HCT116 (cell line): ENCODE measurements around the gene ACKR1. TPM values are rescaled to one million over a fixed set of nuclear protein-coding genes. Genes with fewer than 3 reads are reported as not detected.

Experiments
- ATAC-seq: fragments of 200-7000 bp; cut with Tn5 transposase; 2 replicates; pipeline ENCODE4 v1.9.1; 2020; ENCODE audit warnings: mild to moderate bottlenecking, moderate library complexity
- BruUV-seq: library from RNA; stranded (reverse); fragments of 400-500 nt; replicated peaks from 2 replicates; lab custom pipeline; 2021; lab: Mats Ljungman, UMichigan
- CTCF ChIA-PET: fragments of 300-600 bp; sonication (Branson Sonifier 250); formaldehyde crosslinking; loops from one replicate; lab custom pipeline; 2021; ENCODE audit warnings: antibody characterized with exemption; lab: Charles Lee
- POLR2A ChIA-PET: fragments of 300-600, 350-600 bp; sonication (Branson Sonifier 250); formaldehyde crosslinking; loops from one replicate; lab custom pipeline; 2021; ENCODE audit warnings: antibody characterized with exemption; lab: Charles Lee
- RAD21 ChIA-PET, 2 experiments: fragments of 300-600 bp; sonication (Branson Sonifier 250); formaldehyde crosslinking; loops; one replicate each; lab custom pipeline; 2023; ENCODE audit warnings: low total read pairs in 2 of 2; ENCODE audit not compliant: uncharacterized antibody in 2 of 2, unreplicated experiment in 2 of 2, low non-redundant PET in 1 of 2; lab: Charles Lee
- DNase-seq: peaks from one replicate; pipeline ENCODE4 v3.0.0-alpha.2; 2010; ENCODE audit warnings: low read depth, low spot score
- H2AFZ ChIP-seq: fragments of 200-600 bp; shearing (Covaris generic), sonication (generic); 2 replicates; pipeline ENCODE4 v1.6.1; 2017; ENCODE audit warnings: low read depth, mixed run types, mixed read lengths, antibody characterized with exemption, low read length; ENCODE audit not compliant: poor library complexity, severe bottlenecking
- H3K27ac ChIP-seq: 2 replicates; pipeline ENCODE4 v1.5.1; 2012; ENCODE audit warnings: low read depth, low read length
- H3K27me3 ChIP-seq: fragments of 200-600 bp; sonication (generic); 2 replicates; pipeline ENCODE4 v1.6.1; 2016; ENCODE audit warnings: mixed run types, low read length, mixed read lengths; ENCODE audit not compliant: insufficient read depth
- H3K36me3 ChIP-seq, 2 experiments: fragments of 200-500 bp in 1 of 2; fragments of 200-600 bp in 1 of 2; sonication (Bioruptor generic) in 1 of 2; sonication (generic) in 1 of 2; 2 replicates each; pipeline versions ENCODE4 v1.5.1 to v1.6.1; 2014 to 2016; ENCODE audit warnings: low read length in 2 of 2, inconsistent platforms in 1 of 2, mixed read lengths in 1 of 2, mixed run types in 1 of 2; ENCODE audit not compliant: insufficient read depth in 2 of 2, control insufficient read depth in 1 of 2
- H3K4me1 ChIP-seq, 2 experiments: fragments of 200-600 bp in 1 of 2; sonication (generic) in 1 of 2; 2 replicates each; pipeline versions ENCODE4 v1.5.1 to v1.6.1; 2012 to 2017; ENCODE audit warnings: low read length in 2 of 2, inconsistent platforms in 1 of 2, mild to moderate bottlenecking in 1 of 2, mixed read lengths in 1 of 2, mixed run types in 1 of 2, moderate library complexity in 1 of 2; ENCODE audit not compliant: insufficient read depth in 2 of 2, control insufficient read depth in 1 of 2
- H3K4me2 ChIP-seq: fragments of 200-600 bp; sonication (generic); 2 replicates; pipeline ENCODE4 v1.6.1; 2017; ENCODE audit warnings: mixed run types, low read length, mixed read lengths
- H3K4me3 ChIP-seq, 2 experiments: fragments of 200-600 bp in 1 of 2; sonication (generic) in 1 of 2; replicated peaks in 1 of 2; 2 replicates each; pipeline ENCODE4 v1.5.1; 2011 to 2016; ENCODE audit warnings: low read length in 2 of 2, control low read depth in 1 of 2, low read depth in 1 of 2, mild to moderate bottlenecking in 1 of 2, mixed read lengths in 1 of 2, mixed run types in 1 of 2
- H3K79me2 ChIP-seq: fragments of 200-600 bp; sonication (generic); 2 replicates; pipeline ENCODE4 v1.6.1; 2017; ENCODE audit warnings: mild to moderate bottlenecking, mixed run types, low read length, moderate library complexity, mixed read lengths; ENCODE audit not compliant: insufficient read depth
- H3K9ac ChIP-seq: fragments of 200-600 bp; sonication (generic); 2 replicates; pipeline ENCODE4 v1.6.1; 2016; ENCODE audit warnings: low read length, mixed read lengths
- H3K9me2 ChIP-seq: fragments of 200-600 bp; sonication (generic), shearing (Covaris generic); 2 replicates; pipeline ENCODE4 v1.6.1; 2017; ENCODE audit warnings: mixed run types, mild to moderate bottlenecking, moderate library complexity; ENCODE audit not compliant: insufficient read depth
- H3K9me3 ChIP-seq, 2 experiments: fragments of 200-500 bp in 1 of 2; fragments of 200-600 bp in 1 of 2; sonication (Bioruptor generic) in 1 of 2; sonication (generic) in 1 of 2; 2 replicates each; pipeline ENCODE4 v1.6.1; 2014 to 2017; ENCODE audit warnings: low read length in 2 of 2, mixed read lengths in 2 of 2, inconsistent platforms in 1 of 2, low read depth in 1 of 2, mild to moderate bottlenecking in 1 of 2, mixed run types in 1 of 2, moderate library complexity in 1 of 2; ENCODE audit not compliant: control insufficient read depth in 1 of 2, insufficient read depth in 1 of 2
- H4K20me1 ChIP-seq: fragments of 200-600 bp; sonication (generic), shearing (Covaris generic); 2 replicates; pipeline ENCODE4 v1.6.1; 2017; ENCODE audit warnings: mixed run types, mild to moderate bottlenecking, moderate library complexity; ENCODE audit not compliant: insufficient read depth
- CBX3 ChIP-seq: IDR thresholded peaks from 2 replicates; pipeline ENCODE4 v1.6.1; 2012; ENCODE audit warnings: low read depth
- EZH2 ChIP-seq: fragments of 200-600 bp; sonication (generic); IDR thresholded peaks from 2 replicates; pipeline ENCODE4 v1.6.1; 2017; ENCODE audit warnings: antibody characterized with exemption, mixed run types
- POLR2A ChIP-seq: IDR thresholded peaks from 2 replicates; pipeline ENCODE4 v1.7.0; 2011; ENCODE audit warnings: borderline replicate concordance; ENCODE audit not compliant: insufficient read depth, insufficient read length; ENCODE audit errors: extremely low read depth
- RAD21 ChIP-seq: IDR thresholded peaks from 2 replicates; pipeline ENCODE4 v1.6.1; 2012; ENCODE audit warnings: low read depth, mild to moderate bottlenecking
- SP1 ChIP-seq: IDR thresholded peaks from 2 replicates; pipeline ENCODE4 v1.6.1; 2012; ENCODE audit warnings: low read depth
- TCF7L2 ChIP-seq: IDR thresholded peaks from 2 replicates; pipeline ENCODE4 v1.7.0; 2011; ENCODE audit warnings: borderline replicate concordance, inconsistent platforms; ENCODE audit not compliant: insufficient read depth, insufficient read length; ENCODE audit errors: extremely low read depth
- intact Hi-C: fragments of 100-400 bp; cut with micrococcal nuclease; formaldehyde crosslinking; loops from 2 replicates; pipeline ENCODE4 v1.10.0; 2022
- total RNA-seq: library from RNA; stranded (reverse); gene quantifications from one replicate; pipeline ENCODE4 v1.2.1, GENCODE V29; 2021; ENCODE audit not compliant: unreplicated experiment
- TF ChIP-seq, protein P1 (sequence below): IDR thresholded peaks from 2 replicates; pipeline ENCODE4 v1.6.1; 2011; ENCODE audit warnings: mild to moderate bottlenecking, low read length, moderate library complexity; ENCODE audit not compliant: insufficient replicate concordance; ENCODE audit errors: extremely low read depth
- TF ChIP-seq, protein P2 (sequence below): IDR thresholded peaks from 2 replicates; pipeline ENCODE4 v1.6.1; 2012

The ACKR1 gene
- total RNA-seq, 1 experiment from 2014 or later: not detected

DNA sequence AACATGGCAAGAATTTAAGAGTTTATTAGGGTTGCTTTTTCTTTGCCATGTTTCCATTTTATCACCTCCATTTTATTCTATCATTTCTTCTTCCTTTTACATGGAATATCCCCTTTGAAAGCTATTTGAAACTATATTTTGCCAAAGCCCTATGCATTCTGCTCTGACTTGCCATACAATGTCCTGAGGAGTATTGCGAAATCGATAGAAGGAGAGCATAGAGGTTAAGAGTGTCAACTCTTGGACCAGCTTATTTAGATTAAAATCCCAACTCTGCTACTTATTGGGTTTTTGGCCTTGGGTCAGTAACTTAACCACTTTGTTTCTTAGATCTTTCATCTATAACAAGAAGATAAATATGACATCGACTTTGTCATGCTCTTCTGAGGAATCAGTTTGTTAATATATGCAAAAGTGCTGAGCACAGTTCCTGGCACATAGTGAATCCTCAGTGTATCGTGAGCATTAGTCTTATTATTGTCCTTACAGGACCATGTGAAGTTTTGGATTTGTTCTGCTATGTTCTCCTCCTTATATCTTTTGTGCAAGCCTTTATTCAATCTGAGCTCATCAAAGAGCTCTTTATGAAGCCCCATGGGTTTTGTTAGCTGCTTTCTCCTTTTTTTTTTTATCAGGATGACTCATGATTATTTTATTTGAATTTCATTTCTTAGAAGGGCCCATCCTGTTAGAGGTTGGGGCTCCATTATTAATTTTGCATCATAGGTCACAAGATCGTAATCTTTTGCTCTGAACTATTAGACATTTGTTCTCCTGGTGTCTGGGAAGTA lies 17.6 kb downstream of the ACKR1 start:
- DNase-seq (no peak), ATAC-seq (no peak)
- H3K27me3 ChIP-seq: peaks cover 6% of the 10 kb centered on the region; the same call in 1 of the 2 replicates
- H3K4me1 ChIP-seq: no peaks in the 10 kb centered on the region
- ChIA-PET RAD21 (no interaction called here), CTCF (interaction anchor here (1.0 to 2.4 kb wide), 2 partner anchors 11 to 554 kb away, joined by 3 to 9 read pairs; no protein-coding TSS in a partner anchor), POLR2A (no interaction called here)
- no peak overlapping the region for H2AFZ ChIP-seq
- no TSS peak for BruUV-seq
- no peaks in the 10 kb centered on the region for H3K79me2 ChIP-seq
- H3K9me3 ChIP-seq: no peaks in the 10 kb centered on the region
- TF ChIP-seq POLR2A (no peak), EZH2 (no peak), TCF7L2 (no peak), SP1 (no peak), RAD21 (no peak), CBX3 (no peak)
- TF ChIP-seq, protein P1, sequence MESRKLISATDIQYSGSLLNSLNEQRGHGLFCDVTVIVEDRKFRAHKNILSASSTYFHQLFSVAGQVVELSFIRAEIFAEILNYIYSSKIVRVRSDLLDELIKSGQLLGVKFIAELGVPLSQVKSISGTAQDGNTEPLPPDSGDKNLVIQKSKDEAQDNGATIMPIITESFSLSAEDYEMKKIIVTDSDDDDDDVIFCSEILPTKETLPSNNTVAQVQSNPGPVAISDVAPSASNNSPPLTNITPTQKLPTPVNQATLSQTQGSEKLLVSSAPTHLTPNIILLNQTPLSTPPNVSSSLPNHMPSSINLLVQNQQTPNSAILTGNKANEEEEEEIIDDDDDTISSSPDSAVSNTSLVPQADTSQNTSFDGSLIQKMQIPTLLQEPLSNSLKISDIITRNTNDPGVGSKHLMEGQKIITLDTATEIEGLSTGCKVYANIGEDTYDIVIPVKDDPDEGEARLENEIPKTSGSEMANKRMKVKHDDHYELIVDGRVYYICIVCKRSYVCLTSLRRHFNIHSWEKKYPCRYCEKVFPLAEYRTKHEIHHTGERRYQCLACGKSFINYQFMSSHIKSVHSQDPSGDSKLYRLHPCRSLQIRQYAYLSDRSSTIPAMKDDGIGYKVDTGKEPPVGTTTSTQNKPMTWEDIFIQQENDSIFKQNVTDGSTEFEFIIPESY: no peak
- TF ChIP-seq, protein P2, sequence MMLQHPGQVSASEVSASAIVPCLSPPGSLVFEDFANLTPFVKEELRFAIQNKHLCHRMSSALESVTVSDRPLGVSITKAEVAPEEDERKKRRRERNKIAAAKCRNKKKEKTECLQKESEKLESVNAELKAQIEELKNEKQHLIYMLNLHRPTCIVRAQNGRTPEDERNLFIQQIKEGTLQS: no peak
- H3K9me2 ChIP-seq: no peaks in the 10 kb centered on the region
- H3K4me3 ChIP-seq: no peak overlapping the region
- H3K36me3 ChIP-seq: no peaks in the 10 kb centered on the region
- H3K9ac ChIP-seq: no peak overlapping the region
- intact Hi-C loops: no loop called here
- H3K27ac ChIP-seq: no peak overlapping the region
- H3K4me2 ChIP-seq: no peak overlapping the region
- H4K20me1 ChIP-seq: no peaks in the 10 kb centered on the region
